Cardiac muscle cell (in vitro differentiated cells and primary cell): ENCODE results near the gene RHBDL3. TPM values are rescaled to one million over a fixed set of nuclear protein-coding genes. Genes with fewer than 3 reads are reported as not detected.

Source experiments
- DNase-seq, 2 donors: peaks; one replicate each; pipeline versions ENCODE4 v3.0.0 to v3.0.0-alpha.2; 2010 to 2017; ENCODE audit warnings: low read depth in 1 of 2, low spot score in 1 of 2
- H3K27ac ChIP-seq: fragments of 200-600 bp; sonication (generic); 2 replicates; pipeline ENCODE4 v1.5.1; 2016
- H3K27me3 ChIP-seq: fragments of 200-600 bp; sonication (generic); 2 replicates; pipeline ENCODE4 v1.6.0; 2016; ENCODE audit warnings: control low read depth
- H3K36me3 ChIP-seq: fragments of 200-600 bp; sonication (generic); 2 replicates; pipeline ENCODE4 v1.5.1; 2016; ENCODE audit warnings: control low read depth
- H3K4me1 ChIP-seq: fragments of 200-600 bp; sonication (generic); 2 replicates; pipeline ENCODE4 v1.8.1; 2017; ENCODE audit warnings: low read depth, mild to moderate bottlenecking, mixed run types
- H3K4me3 ChIP-seq: fragments of 200-600 bp; sonication (generic); 2 replicates; pipeline ENCODE4 v1.5.1; 2016; ENCODE audit warnings: mild to moderate bottlenecking
- H3K9me3 ChIP-seq: fragments of 200-600 bp; sonication (generic); 2 replicates; pipeline ENCODE4 v1.5.1; 2017; ENCODE audit warnings: low read depth, mild to moderate bottlenecking, control low read depth
- CTCF ChIP-seq: IDR thresholded peaks from 2 replicates; pipeline ENCODE4 v1.5.1; 2012; ENCODE audit warnings: low read depth, mild to moderate bottlenecking, low read length
- polyA plus RNA-seq: library from polyadenylated mRNA; unstranded; fragments of >200 nt; fragmentation: Nextera tagmentation; extraction: Ambion mirVana; gene quantifications from 2 replicates; pipeline ENCODE4 v1.2.1, GENCODE V29; 2016
- total RNA-seq: library from RNA; depleted of rRNA; stranded (reverse); fragments of >200 nt; gene quantifications from 2 replicates; pipeline ENCODE4 v1.2.3, GENCODE V29; 2016

RHBDL3 gene
- total and polyA plus RNA-seq, 2 experiments from 2014 or later: 0.09 TPM; not detected in 1

- Histone ChIP-seq H3K4me3 (no peak overlapping the region), H3K9me3 (no peaks in the 10 kb centered on the region), H3K27me3 (peaks cover 4% of the 10 kb centered on the region), H3K36me3 (no peaks in the 10 kb centered on the region), H3K27ac (no peak overlapping the region), H3K4me1 (no peaks in the 10 kb centered on the region)
- no peak for DNase-seq
- no peak for TF ChIP-seq CTCF
These were observed 26.5 kb downstream of the RHBDL3 start for GRCh38 chr17:32292094-32292493.

- no peaks in the 10 kb centered on the region for H3K27me3 ChIP-seq
- TF ChIP-seq CTCF: no peak
- H3K36me3 ChIP-seq: no peaks in the 10 kb centered on the region
- H3K27ac ChIP-seq: no peak overlapping the region
- H3K9me3 ChIP-seq: no peaks in the 10 kb centered on the region
- DNase-seq: no peak
- no peak overlapping the region for H3K4me3 ChIP-seq
- H3K4me1 ChIP-seq: no peaks in the 10 kb centered on the region
These were observed 31.8 kb downstream of the RHBDL3 start for GRCh38 chr17:32297424-32297823.

GRCh38 chr17:32297860-32298259, 32.2 kb downstream of the RHBDL3 start:
- H3K36me3 ChIP-seq: no peaks in the 10 kb centered on the region
- H3K27me3 ChIP-seq: no peaks in the 10 kb centered on the region
- DNase-seq: no peak
- no peak overlapping the region for H3K27ac ChIP-seq
- no peaks in the 10 kb centered on the region for H3K4me1 ChIP-seq
- H3K9me3 ChIP-seq: no peaks in the 10 kb centered on the region
- TF ChIP-seq CTCF: no peak
- H3K4me3 ChIP-seq: no peak overlapping the region

GRCh38 chr17:32298298-32298697, 32.7 kb downstream of the RHBDL3 start:
- H3K9me3 ChIP-seq: no peaks in the 10 kb centered on the region
- H3K4me1 ChIP-seq: peaks cover 4% of the 10 kb centered on the region
- no peak overlapping the region for H3K4me3 ChIP-seq
- H3K27ac ChIP-seq: no peak overlapping the region
- no peaks in the 10 kb centered on the region for H3K27me3 ChIP-seq
- no peaks in the 10 kb centered on the region for H3K36me3 ChIP-seq
- no peak for TF ChIP-seq CTCF
- no peak for DNase-seq

GRCh38 chr17:32298721-32299579, 33.3 kb downstream of the RHBDL3 start:
- Histone ChIP-seq H3K36me3 (no peaks in the 10 kb centered on the region), H3K27ac (no peak overlapping the region)

More at GRCh38 chr17:32298721-32299579, 33.3 kb downstream of the RHBDL3 start:
- H3K4me1 ChIP-seq: peaks cover 6% of the 10 kb centered on the region
- TF ChIP-seq CTCF: no peak
- no peak overlapping the region for H3K4me3 ChIP-seq
- H3K9me3 ChIP-seq: no peaks in the 10 kb centered on the region
- no peaks in the 10 kb centered on the region for H3K27me3 ChIP-seq
- DNase-seq: no peak
